ENCODE measurements around the gene PCSK2. TPM values are rescaled to one million over a fixed set of nuclear protein-coding genes. Genes with fewer than 3 reads are reported as not detected.

Gene PCSK2
- polyA plus RNA-seq, 1 experiment: not detected

DNA sequence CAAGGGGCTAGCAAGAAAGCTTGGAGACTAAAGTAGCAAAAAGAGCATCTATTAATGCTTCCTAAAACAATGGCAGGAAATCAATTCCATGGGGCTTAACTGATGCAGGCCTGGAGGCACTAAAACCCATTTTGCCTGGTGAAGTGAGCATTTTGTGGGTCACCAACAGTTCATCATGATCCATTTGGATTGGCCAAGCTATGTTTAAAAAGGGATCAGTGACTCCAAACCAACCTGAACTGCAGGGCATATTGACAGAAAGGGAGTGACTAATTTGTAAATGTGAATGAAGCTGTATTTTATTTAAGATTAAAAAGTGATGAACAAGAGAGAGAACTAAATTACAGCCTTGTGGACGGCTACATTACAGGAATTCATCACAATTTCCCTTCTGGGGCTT, 132.0 kb downstream of the PCSK2 start:
- Histone ChIP-seq H3K27me3 (ENCODE audit: control insufficient read depth, insufficient read depth, low read length) (no peaks in the 10 kb centered on the region), H3K9me3 (ENCODE audit: control insufficient read depth, insufficient read depth, low read length) (no peaks in the 10 kb centered on the region), H3K27ac (ENCODE audit: low read depth, low read length) (no peak overlapping the region), H3K4me3 (ENCODE audit: low read depth, low read length) (no peak overlapping the region)
- CTCF ChIA-PET: no interaction called here
- POLR2A ChIA-PET: no interaction called here
- no peak for DNase-seq (ENCODE audit: low read depth, low spot score)
- TF ChIP-seq, protein P1, sequence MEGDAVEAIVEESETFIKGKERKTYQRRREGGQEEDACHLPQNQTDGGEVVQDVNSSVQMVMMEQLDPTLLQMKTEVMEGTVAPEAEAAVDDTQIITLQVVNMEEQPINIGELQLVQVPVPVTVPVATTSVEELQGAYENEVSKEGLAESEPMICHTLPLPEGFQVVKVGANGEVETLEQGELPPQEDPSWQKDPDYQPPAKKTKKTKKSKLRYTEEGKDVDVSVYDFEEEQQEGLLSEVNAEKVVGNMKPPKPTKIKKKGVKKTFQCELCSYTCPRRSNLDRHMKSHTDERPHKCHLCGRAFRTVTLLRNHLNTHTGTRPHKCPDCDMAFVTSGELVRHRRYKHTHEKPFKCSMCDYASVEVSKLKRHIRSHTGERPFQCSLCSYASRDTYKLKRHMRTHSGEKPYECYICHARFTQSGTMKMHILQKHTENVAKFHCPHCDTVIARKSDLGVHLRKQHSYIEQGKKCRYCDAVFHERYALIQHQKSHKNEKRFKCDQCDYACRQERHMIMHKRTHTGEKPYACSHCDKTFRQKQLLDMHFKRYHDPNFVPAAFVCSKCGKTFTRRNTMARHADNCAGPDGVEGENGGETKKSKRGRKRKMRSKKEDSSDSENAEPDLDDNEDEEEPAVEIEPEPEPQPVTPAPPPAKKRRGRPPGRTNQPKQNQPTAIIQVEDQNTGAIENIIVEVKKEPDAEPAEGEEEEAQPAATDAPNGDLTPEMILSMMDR (IDR thresholded peaks at IDR 0.05; ENCODE audit: low read depth, low read length): no peak

DNA sequence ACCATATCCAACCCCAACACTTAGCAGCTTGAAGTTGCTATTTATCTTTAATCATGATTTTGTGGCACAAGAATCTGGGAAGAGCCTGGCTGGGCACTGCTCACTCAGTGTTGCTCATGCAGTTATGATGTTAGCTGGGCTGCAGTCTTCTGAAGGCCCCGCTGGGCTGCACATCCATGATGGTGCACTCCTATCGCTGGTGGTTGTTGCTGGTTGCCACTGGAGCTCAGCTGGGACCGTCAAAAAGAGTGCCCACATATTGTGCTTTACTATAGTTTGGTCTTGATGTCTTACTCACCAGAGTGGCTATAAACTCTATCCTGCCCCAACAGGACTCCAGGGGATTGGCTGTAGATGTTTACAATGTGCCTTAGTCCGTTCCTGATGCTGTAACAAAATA, 137.8 kb downstream of the PCSK2 start:
- CTCF ChIA-PET: no interaction called here
- POLR2A ChIA-PET: no interaction called here
- TF ChIP-seq, protein P1 (IDR thresholded peaks at IDR 0.05; ENCODE audit: low read depth, low read length): no peak
- H3K27me3 ChIP-seq (ENCODE audit: control insufficient read depth, insufficient read depth, low read length): no peaks in the 10 kb centered on the region
- H3K4me3 ChIP-seq (ENCODE audit: low read depth, low read length): no peak overlapping the region
- no peaks in the 10 kb centered on the region for H3K9me3 ChIP-seq (ENCODE audit: control insufficient read depth, insufficient read depth, low read length)
- no peak overlapping the region for H3K27ac ChIP-seq (ENCODE audit: low read depth, low read length)
- no peak for DNase-seq (ENCODE audit: low read depth, low spot score)

GRCh38 chr20:17365831-17366230, 139.0 kb downstream of the PCSK2 start:
- ChIA-PET POLR2A (no interaction called here), CTCF (no interaction called here)
- TF ChIP-seq, protein P1 (IDR thresholded peaks at IDR 0.05; ENCODE audit: low read depth, low read length): no peak

GRCh38 chr20:17369506-17369905, 142.7 kb downstream of the PCSK2 start:
- CTCF ChIA-PET: no interaction called here
- POLR2A ChIA-PET: no interaction called here
- TF ChIP-seq, protein P1 (IDR thresholded peaks at IDR 0.05; ENCODE audit: low read depth, low read length): no peak

More at GRCh38 chr20:17365831-17366230, 139.0 kb downstream of the PCSK2 start:
- no peaks in the 10 kb centered on the region for H3K27me3 ChIP-seq (ENCODE audit: control insufficient read depth, insufficient read depth, low read length)
- H3K27ac ChIP-seq (ENCODE audit: low read depth, low read length): no peak overlapping the region
- H3K4me3 ChIP-seq (ENCODE audit: low read depth, low read length): no peak overlapping the region
- H3K9me3 ChIP-seq (ENCODE audit: control insufficient read depth, insufficient read depth, low read length): no peaks in the 10 kb centered on the region
- no peak for DNase-seq (ENCODE audit: low read depth, low spot score)

DNA sequence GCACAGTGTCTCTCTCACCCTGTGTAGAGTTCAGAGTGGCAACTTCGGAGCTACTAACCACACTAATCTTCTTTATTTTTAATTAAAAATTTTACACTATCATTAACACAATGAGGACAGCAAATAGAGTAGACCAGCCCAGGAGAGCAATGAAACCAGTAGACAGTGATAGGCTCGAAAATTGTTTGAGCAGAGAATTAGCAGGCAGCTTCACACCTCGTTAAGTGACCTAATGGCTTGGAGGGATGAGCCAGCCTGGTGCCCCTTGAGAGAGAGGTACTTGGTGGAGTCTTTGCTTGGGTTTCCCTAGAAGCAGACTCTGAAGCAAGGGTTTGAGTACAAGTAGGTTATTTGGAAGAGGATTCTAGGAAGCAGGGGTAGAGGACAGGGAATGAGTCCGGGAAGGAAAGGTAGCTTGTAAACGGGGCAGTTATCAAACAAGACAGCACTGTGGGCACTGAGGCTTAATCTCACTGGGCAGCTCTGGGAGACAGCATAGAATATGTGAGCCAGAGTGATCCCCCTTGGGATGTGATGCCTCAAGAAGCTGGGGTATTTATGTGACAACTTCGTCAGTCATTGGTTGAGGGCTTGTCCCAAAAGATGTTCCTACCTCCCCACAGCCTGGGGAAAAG, 146.1 kb downstream of the PCSK2 start:
- no peak for DNase-seq (ENCODE audit: low read depth, low spot score)
- POLR2A ChIA-PET: no interaction called here
- no peak overlapping the region for H3K4me3 ChIP-seq (ENCODE audit: low read depth, low read length)
- CTCF ChIA-PET: interaction anchor here (1.0 kb wide), 1 partner anchor 60 kb away, joined by 3 read pairs; no protein-coding TSS in a partner anchor
- H3K27ac ChIP-seq (ENCODE audit: low read depth, low read length): no peak overlapping the region
- no peaks in the 10 kb centered on the region for H3K9me3 ChIP-seq (ENCODE audit: control insufficient read depth, insufficient read depth, low read length)
- TF ChIP-seq, protein P1 (IDR thresholded peaks at IDR 0.05; ENCODE audit: low read depth, low read length): no peak
- no peaks in the 10 kb centered on the region for H3K27me3 ChIP-seq (ENCODE audit: control insufficient read depth, insufficient read depth, low read length)

More at GRCh38 chr20:17369506-17369905, 142.7 kb downstream of the PCSK2 start:
- Histone ChIP-seq H3K27ac (ENCODE audit: low read depth, low read length) (no peak overlapping the region), H3K27me3 (ENCODE audit: control insufficient read depth, insufficient read depth, low read length) (no peaks in the 10 kb centered on the region), H3K4me3 (ENCODE audit: low read depth, low read length) (no peak overlapping the region), H3K9me3 (ENCODE audit: control insufficient read depth, insufficient read depth, low read length) (no peaks in the 10 kb centered on the region)
- DNase-seq (ENCODE audit: low read depth, low spot score): no peak
